Neural progenitor cell (in vitro differentiated cells): ENCODE data around the gene VSIG8. TPM values are rescaled to one million over a fixed set of nuclear protein-coding genes. Genes with fewer than 3 reads are reported as not detected.

ENCODE experiments used
- DNase-seq: peaks from one replicate; pipeline ENCODE4 v3.0.0-alpha.2; 2016; ENCODE audit warnings: low spot score
- H2AFZ ChIP-seq: fragments of 200-600 bp; sonication (generic); replicated peaks from 2 replicates; pipeline ENCODE4 v1.6.1; 2016; ENCODE audit warnings: antibody characterized with exemption
- H3F3A ChIP-seq: fragments of 200-600 bp; sonication (generic); 2 replicates; pipeline ENCODE4 v1.6.1; 2016; ENCODE audit warnings: antibody characterized with exemption, low read depth
- H3K27ac ChIP-seq: fragments of 200-600 bp; sonication (generic); 2 replicates; pipeline ENCODE4 v1.5.1; 2016; ENCODE audit warnings: mild to moderate bottlenecking
- H3K27me3 ChIP-seq: fragments of 200-600 bp; sonication (generic); 2 replicates; pipeline ENCODE4 v1.6.1; 2016; ENCODE audit warnings: mild to moderate bottlenecking, moderate library complexity
- H3K36me3 ChIP-seq: fragments of 200-600 bp; sonication (generic); 2 replicates; pipeline ENCODE4 v1.5.1; 2016
- H3K4me1 ChIP-seq: fragments of 200-600 bp; sonication (generic); 2 replicates; pipeline ENCODE4 v1.6.1; 2016; ENCODE audit warnings: mixed run types
- H3K4me2 ChIP-seq: fragments of 200-600 bp; sonication (generic); 2 replicates; pipeline ENCODE4 v1.6.1; 2016
- H3K4me3 ChIP-seq: fragments of 200-600 bp; sonication (generic); 2 replicates; pipeline ENCODE4 v1.5.1; 2016
- H3K79me2 ChIP-seq: fragments of 200-600 bp; sonication (generic); 2 replicates; pipeline ENCODE4 v1.6.1; 2016; ENCODE audit warnings: low read depth
- H3K9ac ChIP-seq: fragments of 200-600 bp; sonication (generic); 2 replicates; pipeline ENCODE4 v1.6.1; 2016
- H3K9me3 ChIP-seq: fragments of 200-600 bp; sonication (generic); 2 replicates; pipeline ENCODE4 v1.5.1; 2016; ENCODE audit warnings: low read depth
- H4K20me1 ChIP-seq: fragments of 200-600 bp; sonication (generic); 2 replicates; pipeline ENCODE4 v1.6.1; 2016; ENCODE audit warnings: low read depth
- H3K27ac Mint-ChIP-seq: 3 replicates; pipeline ENCODE4 v1.8.0; 2021; ENCODE audit warnings: mixed read lengths
- H3K27me3 Mint-ChIP-seq: 2 replicates; pipeline ENCODE4 v1.8.0; 2022; ENCODE audit warnings: low read depth, mild to moderate bottlenecking, inconsistent platforms, moderate library complexity, mixed read lengths; ENCODE audit not compliant: insufficient read depth
- H3K36me3 Mint-ChIP-seq: 3 replicates; pipeline ENCODE4 v1.8.0; 2021; ENCODE audit warnings: mixed read lengths
- H3K4me1 Mint-ChIP-seq: 3 replicates; pipeline ENCODE4 v1.8.0; 2021; ENCODE audit warnings: mixed read lengths
- H3K4me3 Mint-ChIP-seq: 3 replicates; pipeline ENCODE4 v1.8.0; 2021; ENCODE audit warnings: mild to moderate bottlenecking, moderate library complexity, mixed read lengths
- H3K9me3 Mint-ChIP-seq: 3 replicates; pipeline ENCODE4 v1.8.0; 2020; ENCODE audit warnings: mixed read lengths
- CTCF ChIP-seq: fragments of 200-600 bp; sonication (generic); IDR thresholded peaks from 2 replicates; pipeline ENCODE4 v1.5.1; 2017; ENCODE audit warnings: antibody characterized with exemption, mild to moderate bottlenecking
- EZH2 ChIP-seq: fragments of 200-600 bp; sonication (generic); IDR thresholded peaks from 2 replicates; pipeline ENCODE4 v1.6.1; 2017; ENCODE audit warnings: antibody characterized with exemption, mild to moderate bottlenecking, moderate library complexity
- EZH2phosphoT487 ChIP-seq: fragments of 200-600 bp; sonication (generic); IDR thresholded peaks from 2 replicates; pipeline ENCODE4 v1.6.1; 2017; ENCODE audit warnings: antibody characterized with exemption
- total RNA-seq: library from RNA; depleted of rRNA; stranded (reverse); fragments of >200 nt; gene quantifications from 2 replicates; pipeline ENCODE4 v1.2.3, GENCODE V29; 2015; ENCODE audit warnings: low replicate concordance

Gene VSIG8
- total RNA-seq, 1 donor from 2014 or later: not detected

GRCh38 chr1:159851407-159851806 is 11.1 kb downstream of the VSIG8 start:
- peaks cover 53% of the 10 kb centered on the region for H3K27me3 ChIP-seq
- H3K36me3 ChIP-seq: no peaks in the 10 kb centered on the region
- TF ChIP-seq EZH2phosphoT487: no peak
- no peak for TF ChIP-seq EZH2
- no peak for TF ChIP-seq CTCF
- Mint-ChIP-seq H3K36me3 (no peaks in the 10 kb centered on the region), H3K27ac (no peak overlapping the region), H3K4me1 (peaks cover 10% of the 10 kb centered on the region), H3K27me3 (peaks cover 36% of the 10 kb centered on the region), H3K9me3 (no peaks in the 10 kb centered on the region), H3K4me3 (no peak overlapping the region)
- H4K20me1 ChIP-seq: no peaks in the 10 kb centered on the region
- H3K4me2 ChIP-seq: no peak overlapping the region
- no peak overlapping the region for H3K27ac ChIP-seq
- H3K9me3 ChIP-seq: no peaks in the 10 kb centered on the region
- H3F3A ChIP-seq: no peaks in the 10 kb centered on the region
- H2AFZ ChIP-seq: no peak overlapping the region
- no peak overlapping the region for H3K4me3 ChIP-seq
- H3K4me1 ChIP-seq: peaks cover 10% of the 10 kb centered on the region
- H3K9ac ChIP-seq: no peak overlapping the region
- no peaks in the 10 kb centered on the region for H3K79me2 ChIP-seq
- no peak for DNase-seq

- Histone ChIP-seq H3K27me3 (peaks cover 37% of the 10 kb centered on the region), H3F3A (no peaks in the 10 kb centered on the region), H3K4me2 (no peak overlapping the region), H3K4me1 (peaks cover 10% of the 10 kb centered on the region), H3K4me3 (no peak overlapping the region), H4K20me1 (no peaks in the 10 kb centered on the region), H3K27ac (no peak overlapping the region), H3K9ac (no peak overlapping the region), H3K9me3 (no peaks in the 10 kb centered on the region), H3K79me2 (no peaks in the 10 kb centered on the region), H3K36me3 (no peaks in the 10 kb centered on the region), H2AFZ (no peak overlapping the region)
- Mint-ChIP-seq H3K27ac (no peak overlapping the region), H3K4me1 (peaks cover 10% of the 10 kb centered on the region), H3K36me3 (no peaks in the 10 kb centered on the region), H3K27me3 (peaks cover 29% of the 10 kb centered on the region), H3K9me3 (no peaks in the 10 kb centered on the region), H3K4me3 (no peak overlapping the region)
- no peak for TF ChIP-seq CTCF
- TF ChIP-seq EZH2: no peak
- no peak for TF ChIP-seq EZH2phosphoT487
- no peak for DNase-seq
These were observed 12.7 kb downstream of the VSIG8 start for GRCh38 chr1:159849626-159850366.

GRCh38 chr1:159848326-159848725 is 14.1 kb downstream of the VSIG8 start:
- no peak for DNase-seq
- no peak overlapping the region for H3K4me3 ChIP-seq
- H3K4me1 Mint-ChIP-seq: peaks cover 4% of the 10 kb centered on the region
- H3K9ac ChIP-seq: no peak overlapping the region
- no peaks in the 10 kb centered on the region for H4K20me1 ChIP-seq
- no peaks in the 10 kb centered on the region for H3K79me2 ChIP-seq
- no peaks in the 10 kb centered on the region for H3K4me1 ChIP-seq
- no peaks in the 10 kb centered on the region for H3K36me3 ChIP-seq
- H3K36me3 Mint-ChIP-seq: no peaks in the 10 kb centered on the region
- TF ChIP-seq EZH2 (no peak), EZH2phosphoT487 (no peak), CTCF (no peak)
- H2AFZ ChIP-seq: no peak overlapping the region
- peaks cover 23% of the 10 kb centered on the region for H3K27me3 ChIP-seq
- no peak overlapping the region for H3K4me2 ChIP-seq
- H3K9me3 ChIP-seq: no peaks in the 10 kb centered on the region
- H3K27ac Mint-ChIP-seq: no peak overlapping the region
- H3F3A ChIP-seq: no peaks in the 10 kb centered on the region
- peaks cover 25% of the 10 kb centered on the region for H3K27me3 Mint-ChIP-seq
- H3K4me3 Mint-ChIP-seq: no peak overlapping the region
- H3K9me3 Mint-ChIP-seq: no peaks in the 10 kb centered on the region
- H3K27ac ChIP-seq: no peak overlapping the region
